Epithelial cell of proximal tubule (primary cell): ENCODE measurements around the gene OXER1. TPM values are rescaled to one million over a fixed set of nuclear protein-coding genes. Genes with fewer than 3 reads are reported as not detected.

ENCODE experiments used
- DNase-seq: peaks from one replicate; pipeline ENCODE4 v3.0.0-alpha.2; 2011; ENCODE audit warnings: low read depth
- H3K4me3 ChIP-seq: 2 replicates; pipeline ENCODE4 v1.5.1; 2011; ENCODE audit warnings: low read depth, mild to moderate bottlenecking, low read length
- CTCF ChIP-seq: conservative IDR thresholded peaks from 2 replicates; pipeline ENCODE4 v1.5.1; 2012; ENCODE audit warnings: low read depth, mild to moderate bottlenecking, low read length
- total RNA-seq: library from RNA; depleted of rRNA; stranded (reverse); fragments of >200 nt; gene quantifications from 2 replicates; pipeline ENCODE4 v1.2.3, GENCODE V29; 2015

OXER1 gene
- total RNA-seq, 1 donor from 2014 or later, result not detected

- no peak overlapping the region for H3K4me3 ChIP-seq
- DNase-seq, result no peak
- TF ChIP-seq CTCF, result no peak
Measured at GRCh38 chr2:42800461-42800962, 36.6 kb upstream of the OXER1 start.

- DNase-seq, result no peak
- no peak overlapping the region for H3K4me3 ChIP-seq
- no peak for TF ChIP-seq CTCF
Measured at GRCh38 chr2:42799881-42800280, 35.9 kb upstream of the OXER1 start.

- DNase-seq, result no peak
- H3K4me3 ChIP-seq, result no peak overlapping the region
- no peak for TF ChIP-seq CTCF
Measured at GRCh38 chr2:42797281-42797680, 33.3 kb upstream of the OXER1 start.

GRCh38 chr2:42796427-42797248, 32.7 kb upstream of the OXER1 start:
- no peak for DNase-seq
- H3K4me3 ChIP-seq, result no peak overlapping the region
- TF ChIP-seq CTCF, result no peak

GRCh38 chr2:42795841-42796301, 31.9 kb upstream of the OXER1 start:
- DNase-seq, result no peak
- H3K4me3 ChIP-seq, result no peak overlapping the region
- TF ChIP-seq CTCF, result no peak

- TF ChIP-seq CTCF, result no peak
- DNase-seq, result no peak
- H3K4me3 ChIP-seq, result no peak overlapping the region
Measured at GRCh38 chr2:42795275-42795674, 31.3 kb upstream of the OXER1 start.
